B cell (primary cell): Measurements from ENCODE around the gene HPS1. TPM values are rescaled to one million over a fixed set of nuclear protein-coding genes. Genes with fewer than 3 reads are reported as not detected.

Experiments used
- ATAC-seq: fragments of 200-7000 bp; cut with Tn5 transposase; one replicate; pipeline ENCODE4 v1.10.0; 2021; ENCODE audit warnings: low read depth, mild to moderate bottlenecking, moderate number of reproducible peaks, moderate library complexity
- CTCF ChIA-PET: fragments of 350-600 bp; sonication (Branson Sonifier 250); formaldehyde crosslinking; loops from one replicate; lab custom pipeline; 2021; ENCODE audit warnings: antibody characterized with exemption, inconsistent platforms; lab: Charles Lee
- POLR2A ChIA-PET: fragments of 350-600 bp; sonication (Branson Sonifier 250); formaldehyde crosslinking; loops from one replicate; lab custom pipeline; 2021; ENCODE audit warnings: antibody characterized with exemption; lab: Charles Lee
- DNase-seq: peaks from one replicate; pipeline ENCODE4 v3.0.0; 2013
- H2AFZ ChIP-seq: 2 replicates; pipeline ENCODE4 v1.6.1; 2012; ENCODE audit warnings: mild to moderate bottlenecking, low read depth, low read length; ENCODE audit not compliant: insufficient read depth, poor library complexity, severe bottlenecking
- H3K27ac ChIP-seq, 2 donors: 1 replicate in 1 of 2; 2 replicates in 1 of 2; pipeline ENCODE4 v1.5.1; 2012 to 2013; ENCODE audit warnings: low read length in 2 of 2, mild to moderate bottlenecking in 2 of 2, moderate library complexity in 1 of 2
- H3K27me3 ChIP-seq, 4 experiments: fragments of 200-600 bp in 1 of 4; sonication (generic) in 1 of 4; replicated peaks in 1 of 4; 1 replicate in 2 of 4; 2 replicates in 2 of 4; pipeline versions ENCODE4 v1.6.1 to v1.7.0; 2013 to 2016; ENCODE audit warnings: low read length in 3 of 4, mild to moderate bottlenecking in 2 of 4, mixed read lengths in 1 of 4, moderate library complexity in 1 of 4; ENCODE audit not compliant: insufficient read depth in 4 of 4, control insufficient read depth in 3 of 4; ENCODE audit errors: control extremely low read depth in 1 of 4
- H3K36me3 ChIP-seq, 2 experiments: replicated peaks in 1 of 2; 1 replicate in 1 of 2; 2 replicates in 1 of 2; pipeline versions ENCODE4 v1.6.1 to v1.7.1; 2013; ENCODE audit warnings: low read length in 1 of 2; ENCODE audit not compliant: insufficient read depth in 2 of 2, control insufficient read depth in 1 of 2; ENCODE audit errors: control extremely low read depth in 1 of 2, extremely low read depth in 1 of 2
- H3K4me1 ChIP-seq, 2 donors: fragments of 200-600 bp in 1 of 2; sonication (generic) in 1 of 2; 1 replicate in 1 of 2; 2 replicates in 1 of 2; pipeline versions ENCODE4 v1.5.1 to v1.6.1; 2013 to 2017; ENCODE audit warnings: low read length in 2 of 2; ENCODE audit not compliant: control insufficient read depth in 2 of 2, insufficient read depth in 2 of 2
- H3K4me2 ChIP-seq: replicated peaks from 2 replicates; pipeline ENCODE3; 2012; ENCODE audit warnings: mild to moderate bottlenecking, low read depth, low read length; ENCODE audit not compliant: poor library complexity, severe bottlenecking
- H3K4me3 ChIP-seq, 5 experiments: fragments of 200-600 bp in 1 of 5; sonication (generic) in 1 of 5; 1 replicate in 3 of 5; 2 replicates in 2 of 5; pipeline versions ENCODE4 v1.5.1 to v1.7.0; 2011 to 2016; ENCODE audit warnings: low read length in 4 of 5, mild to moderate bottlenecking in 4 of 5, low read depth in 2 of 5, control low read depth in 1 of 5, moderate library complexity in 1 of 5; ENCODE audit not compliant: insufficient read depth in 1 of 5; ENCODE audit errors: control extremely low read depth in 1 of 5, extremely low read depth in 1 of 5
- H3K79me2 ChIP-seq: fragments of 200-600 bp; sonication (generic); one replicate; pipeline ENCODE4 v1.6.0; 2016; ENCODE audit warnings: low read length; ENCODE audit not compliant: control insufficient read depth, insufficient read depth
- H3K9ac ChIP-seq: fragments of 200-600 bp; sonication (generic); 2 replicates; pipeline ENCODE4 v1.6.1; 2017; ENCODE audit warnings: mild to moderate bottlenecking, low read length, moderate library complexity
- H3K9me3 ChIP-seq, 3 donors: one replicate each; pipeline versions ENCODE4 v1.6.1 to v1.7.1; 2013; ENCODE audit warnings: low read length in 2 of 3; ENCODE audit not compliant: control insufficient read depth in 2 of 3, insufficient read depth in 1 of 3; ENCODE audit errors: control extremely low read depth in 1 of 3
- H4K20me1 ChIP-seq: 2 replicates; pipeline ENCODE4 v1.6.0; 2012; ENCODE audit warnings: mild to moderate bottlenecking, low read length; ENCODE audit not compliant: insufficient read depth, control insufficient read depth, poor library complexity, severe bottlenecking
- H3K27ac Mint-ChIP-seq: one replicate; pipeline ENCODE4 v1.8.0; 2021; ENCODE audit warnings: mixed read lengths
- H3K27me3 Mint-ChIP-seq: one replicate; pipeline ENCODE4 v1.8.0; 2021; ENCODE audit warnings: mixed read lengths
- H3K4me1 Mint-ChIP-seq: one replicate; pipeline ENCODE4 v1.8.0; 2021; ENCODE audit warnings: mixed read lengths
- H3K4me3 Mint-ChIP-seq: one replicate; pipeline ENCODE4 v1.8.0; 2021; ENCODE audit warnings: mixed read lengths
- H3K9me3 Mint-ChIP-seq: one replicate; pipeline ENCODE4 v1.8.0; 2022; ENCODE audit warnings: mixed read lengths; ENCODE audit not compliant: insufficient read depth
- EZH2 ChIP-seq: IDR thresholded peaks from 2 replicates; pipeline ENCODE4 v1.6.1; 2012; ENCODE audit warnings: borderline replicate concordance, low read depth, mild to moderate bottlenecking, moderate library complexity, low read length; ENCODE audit not compliant: insufficient read depth, poor library complexity, severe bottlenecking
- WGBS: methylation state at CpG from one replicate; pipeline ENCODE4 v1.1.5; 2013; ENCODE audit warnings: missing lambda C conversion rate; ENCODE audit not compliant: insufficient coverage; 5-methylcytosine and 5-hydroxymethylcytosine counted together
- intact Hi-C: fragments of 100-400 bp; cut with micrococcal nuclease; formaldehyde crosslinking; loops from one replicate; pipeline ENCODE4 v1.10.0; 2022
- polyA plus RNA-seq: library from polyadenylated mRNA; depleted of rRNA; stranded (reverse); fragments of >200 nt; gene quantifications from 2 replicates; pipeline ENCODE4 v1.2.3, GENCODE V29; 2012
- total RNA-seq, 2 donors: library from RNA; stranded (reverse); fragments of 120-200 nt in 1 of 2; gene quantifications; 1 replicate in 1 of 2; 2 replicates in 1 of 2; pipeline versions ENCODE4 v1.2.3 to v1.2.4, GENCODE V29; 2013 to 2022
- TF ChIP-seq, protein P1 (sequence below): fragments of 200-600 bp; IDR thresholded peaks from one replicate; pipeline ENCODE4 v1.8.0; 2022; ENCODE audit warnings: antibody characterized with exemption, mild to moderate bottlenecking

Gene HPS1
- total and polyA plus RNA-seq, 2 donors (not counting 1 experiment from before 2014, with no cell fraction given) = 125 to 196 TPM

GRCh38 chr10:98422182-98422581, 24.6 kb downstream of the HPS1 start:
- no peaks in the 10 kb centered on the region for H3K9me3 Mint-ChIP-seq
- ATAC-seq = no peak
- intact Hi-C loops = no loop called here
- no peaks in the 10 kb centered on the region for H3K4me1 ChIP-seq
- peaks cover 0 to 74% of the 10 kb centered on the region in 2 experiments for H3K36me3 ChIP-seq
- CTCF ChIA-PET = no interaction called here
- H3K9me3 ChIP-seq = no peaks in the 10 kb centered on the region
- no peaks in the 10 kb centered on the region for H4K20me1 ChIP-seq
- DNase-seq = no peak
- H3K79me2 ChIP-seq = no peaks in the 10 kb centered on the region
- H3K27ac Mint-ChIP-seq = no peak overlapping the region
- no peaks in the 10 kb centered on the region for H3K27me3 Mint-ChIP-seq
- no peak overlapping the region for H3K9ac ChIP-seq
- H3K27me3 ChIP-seq = no peaks in the 10 kb centered on the region
- no peak overlapping the region for H3K4me3 ChIP-seq
- H3K4me1 Mint-ChIP-seq = peaks cover 2% of the 10 kb centered on the region
- TF ChIP-seq, protein P1, sequence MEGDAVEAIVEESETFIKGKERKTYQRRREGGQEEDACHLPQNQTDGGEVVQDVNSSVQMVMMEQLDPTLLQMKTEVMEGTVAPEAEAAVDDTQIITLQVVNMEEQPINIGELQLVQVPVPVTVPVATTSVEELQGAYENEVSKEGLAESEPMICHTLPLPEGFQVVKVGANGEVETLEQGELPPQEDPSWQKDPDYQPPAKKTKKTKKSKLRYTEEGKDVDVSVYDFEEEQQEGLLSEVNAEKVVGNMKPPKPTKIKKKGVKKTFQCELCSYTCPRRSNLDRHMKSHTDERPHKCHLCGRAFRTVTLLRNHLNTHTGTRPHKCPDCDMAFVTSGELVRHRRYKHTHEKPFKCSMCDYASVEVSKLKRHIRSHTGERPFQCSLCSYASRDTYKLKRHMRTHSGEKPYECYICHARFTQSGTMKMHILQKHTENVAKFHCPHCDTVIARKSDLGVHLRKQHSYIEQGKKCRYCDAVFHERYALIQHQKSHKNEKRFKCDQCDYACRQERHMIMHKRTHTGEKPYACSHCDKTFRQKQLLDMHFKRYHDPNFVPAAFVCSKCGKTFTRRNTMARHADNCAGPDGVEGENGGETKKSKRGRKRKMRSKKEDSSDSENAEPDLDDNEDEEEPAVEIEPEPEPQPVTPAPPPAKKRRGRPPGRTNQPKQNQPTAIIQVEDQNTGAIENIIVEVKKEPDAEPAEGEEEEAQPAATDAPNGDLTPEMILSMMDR = no peak
- TF ChIP-seq EZH2 = no peak
- no peak overlapping the region for H2AFZ ChIP-seq
- no peak overlapping the region for H3K4me2 ChIP-seq
- H3K4me3 Mint-ChIP-seq = no peak overlapping the region
- H3K27ac ChIP-seq = no peak overlapping the region
- POLR2A ChIA-PET = no interaction called here
- 95% methylated on average over 10 of the region's 10 CpGs for WGBS

- Histone ChIP-seq H3K4me2 (no peak overlapping the region), H3K36me3 (peaks cover 0 to 81% of the 10 kb centered on the region in 2 experiments), H4K20me1 (no peaks in the 10 kb centered on the region), H3K9me3 (no peaks in the 10 kb centered on the region), H3K27ac (no peak overlapping the region), H3K9ac (no peak overlapping the region), H2AFZ (no peak overlapping the region), H3K79me2 (no peaks in the 10 kb centered on the region), H3K4me3 (no peak overlapping the region), H3K27me3 (no peaks in the 10 kb centered on the region), H3K4me1 (no peaks in the 10 kb centered on the region)
- Mint-ChIP-seq H3K4me1 (peaks cover 3% of the 10 kb centered on the region), H3K9me3 (no peaks in the 10 kb centered on the region), H3K27me3 (no peaks in the 10 kb centered on the region), H3K27ac (no peak overlapping the region), H3K4me3 (no peak overlapping the region)
- intact Hi-C loops = no loop called here
- DNase-seq = no peak
- POLR2A ChIA-PET = no interaction called here
- CTCF ChIA-PET = no interaction called here
- ATAC-seq = no peak
- 85% methylated on average over 9 of the region's 9 CpGs for WGBS
- TF ChIP-seq, protein P1 = no peak
- TF ChIP-seq EZH2 = no peak
These were observed 25.9 kb downstream of the HPS1 start for GRCh38 chr10:98420786-98421185.
